Measurements from ENCODE around the gene NAA35. TPM values are rescaled to one million over a fixed set of nuclear protein-coding genes. Genes with fewer than 3 reads are reported as not detected.

The NAA35 gene
- total RNA-seq, 1 donor from 2014 or later, result 20.3 TPM

DNA sequence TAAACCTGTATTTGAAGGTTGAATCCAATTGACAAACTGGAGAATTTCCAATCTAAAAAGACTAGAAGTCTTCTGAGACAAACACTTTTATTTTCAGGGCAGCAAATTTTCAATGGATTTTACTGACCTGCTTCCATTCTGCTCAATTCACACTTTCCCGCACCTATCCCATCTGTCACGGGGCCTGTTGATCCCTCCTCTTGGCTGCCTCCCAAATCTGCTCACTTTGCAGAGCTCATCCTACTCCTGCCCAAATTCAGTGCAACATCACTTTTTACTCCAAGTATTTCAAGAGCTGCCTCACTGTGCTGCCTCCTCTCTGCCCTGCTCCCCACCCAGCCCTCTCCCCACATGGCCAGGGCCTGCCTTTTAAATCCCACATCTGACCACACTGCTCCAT is 123.3 kb downstream of the NAA35 start:
- no peak for DNase-seq
- ATAC-seq, result no peak
- intact Hi-C loops (cut with DNase I), result no loop called here

DNA sequence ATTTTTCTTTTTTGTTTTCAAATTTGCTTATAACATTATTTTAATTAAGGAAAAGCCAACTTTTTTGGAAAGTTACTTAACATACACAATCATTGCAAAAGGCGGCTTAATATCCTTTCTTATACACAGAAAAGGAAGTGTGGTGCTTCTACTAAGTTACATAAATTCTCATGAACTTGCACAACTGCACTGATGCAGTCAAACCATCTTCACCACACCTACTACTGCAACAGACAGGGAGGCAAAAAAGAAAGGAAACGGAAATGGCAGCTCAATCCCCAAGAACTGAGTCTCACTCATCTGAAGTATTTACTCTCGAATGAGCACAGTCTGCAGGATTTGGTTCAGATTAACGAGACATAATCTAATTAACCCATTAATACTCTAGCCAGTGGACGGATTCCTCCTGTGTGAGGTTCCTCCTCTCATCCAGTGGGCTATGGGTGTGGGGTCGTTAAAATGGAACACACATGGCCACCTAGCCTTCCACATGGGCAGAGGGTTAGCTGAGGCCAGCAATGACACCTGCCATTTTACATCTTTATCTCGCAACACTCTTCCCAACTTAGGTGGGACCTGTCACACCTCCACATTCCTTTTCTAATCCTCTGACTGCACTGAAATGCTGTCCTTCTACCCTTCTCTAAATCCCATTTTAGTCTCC is 128.4 kb downstream of the NAA35 start:
- Histone ChIP-seq H3K4me1 (no peaks in the 10 kb centered on the region), H3K36me3 (no peaks in the 10 kb centered on the region), H3K4me3 (no peak overlapping the region), H3K27me3 (ENCODE audit: low read depth) (no peaks in the 10 kb centered on the region), H3K27ac (no peak overlapping the region), H3K9me3 (no peaks in the 10 kb centered on the region)
- ATAC-seq, result peak; percentile 51 to 60
- intact Hi-C loops (cut with DNase I), result no loop called here
- DNase-seq, result no peak
- TF ChIP-seq, protein P1, sequence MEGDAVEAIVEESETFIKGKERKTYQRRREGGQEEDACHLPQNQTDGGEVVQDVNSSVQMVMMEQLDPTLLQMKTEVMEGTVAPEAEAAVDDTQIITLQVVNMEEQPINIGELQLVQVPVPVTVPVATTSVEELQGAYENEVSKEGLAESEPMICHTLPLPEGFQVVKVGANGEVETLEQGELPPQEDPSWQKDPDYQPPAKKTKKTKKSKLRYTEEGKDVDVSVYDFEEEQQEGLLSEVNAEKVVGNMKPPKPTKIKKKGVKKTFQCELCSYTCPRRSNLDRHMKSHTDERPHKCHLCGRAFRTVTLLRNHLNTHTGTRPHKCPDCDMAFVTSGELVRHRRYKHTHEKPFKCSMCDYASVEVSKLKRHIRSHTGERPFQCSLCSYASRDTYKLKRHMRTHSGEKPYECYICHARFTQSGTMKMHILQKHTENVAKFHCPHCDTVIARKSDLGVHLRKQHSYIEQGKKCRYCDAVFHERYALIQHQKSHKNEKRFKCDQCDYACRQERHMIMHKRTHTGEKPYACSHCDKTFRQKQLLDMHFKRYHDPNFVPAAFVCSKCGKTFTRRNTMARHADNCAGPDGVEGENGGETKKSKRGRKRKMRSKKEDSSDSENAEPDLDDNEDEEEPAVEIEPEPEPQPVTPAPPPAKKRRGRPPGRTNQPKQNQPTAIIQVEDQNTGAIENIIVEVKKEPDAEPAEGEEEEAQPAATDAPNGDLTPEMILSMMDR (IDR thresholded peaks at IDR 0.05), result no peak

More for the DNA sequence above, 123.3 kb downstream of the NAA35 start:
- H3K27ac ChIP-seq, result no peak overlapping the region
- H3K4me3 ChIP-seq, result no peak overlapping the region
- H3K4me1 ChIP-seq, result no peaks in the 10 kb centered on the region
- no peaks in the 10 kb centered on the region for H3K36me3 ChIP-seq
- H3K27me3 ChIP-seq (ENCODE audit: low read depth), result no peaks in the 10 kb centered on the region
- H3K9me3 ChIP-seq, result no peaks in the 10 kb centered on the region
- TF ChIP-seq, protein P1 (IDR thresholded peaks at IDR 0.05), result no peak

Other genes with a start within 250 kb of the NAA35 start
- 47.0 TPM for gene AGTPBP1, start 199.2 kb upstream of the NAA35 start, total RNA-seq
- 16.7 TPM for gene GOLM1, start 158.4 kb downstream of the NAA35 start, total RNA-seq